B cell (primary cell): ENCODE measurements around the gene JPH3.

Experiments used
- CTCF ChIP-seq: fragments of 200-600 bp; IDR thresholded peaks from one replicate; pipeline ENCODE4 v1.8.0; 2022; ENCODE audit warnings: antibody characterized with exemption, mild to moderate bottlenecking
- EZH2 ChIP-seq: IDR thresholded peaks from 2 replicates; pipeline ENCODE4 v1.6.1; 2012; ENCODE audit warnings: borderline replicate concordance, low read depth, mild to moderate bottlenecking, moderate library complexity, low read length; ENCODE audit not compliant: insufficient read depth, poor library complexity, severe bottlenecking

GRCh38 chr16:87736008-87736382 lies 133.7 kb downstream of the JPH3 start:
- TF ChIP-seq CTCF (no peak), EZH2 (no peak)
